GM19099 (cell line): ENCODE results near the gene MEGF9.

ENCODE experiments used
- POLR2A ChIP-seq: IDR thresholded peaks from 3 replicates; pipeline ENCODE4 v1.6.1; 2011; ENCODE audit warnings: low read depth; ENCODE audit not compliant: insufficient read length; ENCODE audit errors: extremely low read depth

Gene MEGF9

DNA sequence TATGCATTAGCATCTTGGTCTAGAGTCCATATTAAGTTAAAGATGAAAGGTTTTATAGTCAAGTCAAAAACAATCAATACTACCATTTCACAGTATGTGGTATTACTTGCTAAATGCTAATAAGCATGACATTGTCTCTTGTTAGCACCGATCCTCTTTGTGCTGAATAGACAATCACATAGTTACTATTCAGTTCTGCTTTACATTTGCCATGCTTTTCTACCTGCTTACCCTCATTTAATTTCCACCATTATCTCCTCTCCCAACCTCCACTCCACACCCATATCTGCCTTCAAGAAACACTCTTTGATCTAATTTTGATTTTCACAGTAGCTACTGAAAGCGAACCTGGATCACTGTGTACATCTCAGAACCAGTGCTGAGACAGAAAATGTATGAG lies 16.8 kb downstream of the MEGF9 start:
- no peak for TF ChIP-seq POLR2A

DNA sequence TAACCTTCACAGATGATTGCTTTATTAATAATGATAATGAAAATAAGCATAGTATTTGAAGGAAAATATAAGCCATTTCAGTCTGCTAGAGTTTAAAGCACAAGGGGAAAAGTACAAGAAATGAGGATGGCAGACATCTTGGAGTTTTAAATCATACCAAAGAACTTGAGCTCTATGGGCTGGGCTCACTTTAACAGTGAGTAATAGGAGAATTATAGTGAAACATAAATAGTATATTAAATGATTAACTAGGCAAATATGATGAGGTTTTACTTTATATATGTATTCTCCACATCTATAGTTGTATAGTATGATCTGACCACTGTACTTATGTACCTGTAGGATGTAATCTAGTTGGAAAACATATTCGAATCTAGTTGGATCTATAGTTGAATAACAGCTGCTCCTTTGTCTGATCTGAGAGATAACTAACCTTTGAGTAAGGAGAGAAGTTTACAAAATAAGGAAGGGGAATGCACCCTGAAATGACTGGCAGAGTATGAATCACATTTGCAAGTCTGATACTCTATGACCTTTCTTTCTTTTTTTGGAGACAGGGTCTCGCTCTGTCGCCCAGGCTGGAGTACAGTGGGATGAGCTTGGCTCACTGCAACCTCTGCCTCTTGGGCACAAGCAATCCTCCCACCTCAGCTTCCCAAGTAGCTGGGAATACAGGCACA lies 17.6 kb downstream of the MEGF9 start:
- no peak for TF ChIP-seq POLR2A

DNA sequence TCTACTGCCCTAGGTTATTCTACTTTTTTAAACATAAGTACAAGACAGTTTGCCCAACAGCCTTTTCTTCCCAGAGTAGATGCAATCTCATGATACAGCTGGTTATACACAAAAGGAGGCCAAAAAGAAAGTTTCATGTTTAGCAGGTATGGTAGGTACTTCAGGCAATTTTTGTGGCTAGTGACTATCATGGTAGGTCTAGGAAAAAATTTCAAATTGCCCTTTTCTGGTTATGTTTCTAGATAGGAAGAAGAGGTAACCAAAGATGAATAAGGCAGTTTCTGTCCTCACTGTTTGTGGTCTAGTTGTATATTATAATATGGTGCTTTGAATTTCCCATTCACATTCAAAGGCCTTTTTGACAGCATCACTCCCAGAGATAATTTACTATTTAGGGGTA lies 19.7 kb downstream of the MEGF9 start:
- no peak for TF ChIP-seq POLR2A

DNA sequence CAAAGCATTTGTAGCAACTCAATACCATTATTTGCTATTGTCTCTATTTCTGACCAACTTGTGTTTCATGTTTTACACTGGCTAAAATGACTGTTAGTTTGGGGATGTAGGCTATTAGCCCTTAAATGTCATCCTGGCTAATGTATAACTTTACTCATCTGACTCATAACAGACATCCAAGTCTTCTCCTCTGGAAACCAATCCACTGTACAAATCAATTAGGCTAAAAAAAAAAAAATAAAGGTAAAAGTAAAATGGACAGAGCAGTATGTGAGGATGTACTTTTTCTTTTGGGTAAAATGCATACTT lies 20.6 kb downstream of the MEGF9 start:
- no peak for TF ChIP-seq POLR2A

DNA sequence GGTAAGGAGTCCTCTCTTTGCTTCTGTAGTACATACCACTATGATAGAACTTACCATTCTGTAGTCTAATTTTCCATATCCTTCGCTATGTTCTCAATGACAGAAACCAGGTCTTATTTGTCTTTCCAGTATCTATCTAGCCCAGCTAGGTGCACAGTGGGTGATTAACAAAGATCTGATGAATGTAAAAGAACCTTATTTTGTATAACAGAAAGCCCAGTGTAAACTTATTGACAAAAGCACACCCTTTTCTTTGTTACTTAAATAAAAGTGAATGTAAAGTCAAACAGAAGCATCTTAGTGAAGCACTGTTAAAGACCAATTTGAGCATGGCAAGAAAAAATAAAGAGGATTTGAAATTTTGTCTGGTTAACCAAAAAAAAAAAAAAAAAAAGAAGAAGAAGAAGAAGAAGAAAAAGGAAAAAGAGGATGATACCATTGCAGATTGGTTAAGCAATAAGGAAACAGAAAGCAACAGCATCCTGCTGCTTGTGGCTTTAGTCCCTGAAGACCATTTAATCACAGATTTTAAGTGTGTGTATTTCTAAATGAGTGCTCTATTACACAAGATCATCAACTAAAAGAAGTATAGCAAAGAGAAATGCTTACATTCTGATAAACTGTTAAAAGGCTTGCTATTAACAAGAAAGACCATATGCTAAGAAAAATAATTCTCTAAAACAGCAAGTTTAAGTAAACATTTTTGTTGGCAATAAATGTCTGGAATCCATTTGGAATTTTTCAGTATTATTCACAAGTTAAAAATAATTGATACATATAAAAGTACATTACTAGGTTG lies 21.2 kb downstream of the MEGF9 start:
- no peak for TF ChIP-seq POLR2A

DNA sequence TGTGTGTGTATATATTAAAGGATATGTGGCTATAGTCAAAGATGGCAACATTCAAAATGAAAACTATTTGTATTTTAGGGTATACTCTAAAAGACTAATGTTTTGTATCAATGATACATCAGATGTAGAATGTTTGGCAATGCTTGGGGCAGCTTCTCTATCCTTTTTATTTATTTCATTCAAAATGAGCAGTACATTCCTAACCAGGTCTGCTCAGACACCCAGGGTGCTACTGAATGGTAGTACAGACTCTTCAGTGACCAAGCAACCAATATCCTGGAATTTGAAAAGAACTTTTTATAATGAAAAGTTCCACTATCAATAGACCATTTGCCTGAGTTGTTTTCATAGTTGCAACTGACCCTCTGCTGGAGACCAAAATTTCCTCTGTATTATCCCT lies 23.9 kb downstream of the MEGF9 start:
- TF ChIP-seq POLR2A, result no peak

DNA sequence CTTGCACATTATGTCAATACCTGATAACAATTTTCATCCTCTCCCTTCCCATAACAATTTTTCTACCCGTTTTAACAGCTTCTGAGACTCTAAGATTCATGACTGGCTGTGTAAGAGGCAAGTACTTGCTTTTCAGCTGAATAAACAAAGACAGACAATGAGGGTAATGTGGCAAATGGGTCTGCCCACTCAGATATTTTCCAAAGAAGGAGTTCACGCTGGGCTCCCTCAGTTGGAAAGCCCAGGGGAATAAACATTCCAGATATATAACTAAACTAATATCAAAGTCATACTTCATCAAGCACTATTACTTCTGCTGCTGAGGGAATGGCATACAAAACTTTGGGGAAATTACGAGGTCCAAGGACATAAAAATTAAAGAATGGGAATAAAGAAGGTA lies 24.4 kb downstream of the MEGF9 start:
- no peak for TF ChIP-seq POLR2A

DNA sequence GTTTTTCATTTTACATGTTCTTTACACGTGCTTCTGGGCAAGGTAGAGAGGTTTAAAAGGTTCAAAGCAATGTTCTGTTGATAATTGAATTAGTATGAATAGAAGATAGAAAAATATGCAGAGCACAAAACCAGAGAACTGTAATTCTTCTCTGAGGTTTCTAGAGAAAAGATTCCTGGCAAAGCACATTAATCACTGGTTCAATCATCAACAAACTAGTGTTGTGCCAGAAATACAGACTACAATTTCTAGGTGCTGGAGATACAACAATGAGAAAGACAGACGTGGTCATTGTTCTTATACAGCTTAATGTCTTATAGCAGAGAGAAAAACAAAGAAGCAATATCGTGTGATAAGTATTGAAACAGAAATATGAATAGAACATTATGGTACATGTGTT lies 25.5 kb downstream of the MEGF9 start:
- TF ChIP-seq POLR2A, result no peak

DNA sequence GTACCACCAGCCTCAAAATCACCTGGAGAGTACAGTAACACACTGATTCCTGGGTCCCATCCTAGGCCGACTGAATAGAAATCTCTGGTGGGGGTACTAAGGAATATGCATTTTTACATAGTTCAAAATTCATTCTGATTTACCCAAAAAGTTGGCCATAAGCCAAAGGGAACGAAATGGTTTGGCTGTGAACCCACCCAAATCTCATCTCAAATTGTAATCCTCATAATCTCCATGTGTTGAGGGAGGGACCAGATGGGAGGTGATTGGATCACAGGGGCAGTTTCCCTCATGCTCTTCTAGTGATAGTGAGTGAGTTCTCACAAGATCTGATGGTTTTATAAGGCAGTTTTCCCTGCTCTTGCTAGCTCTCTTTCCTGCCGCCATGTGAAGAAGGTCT lies 31.1 kb downstream of the MEGF9 start:
- no peak for TF ChIP-seq POLR2A

DNA sequence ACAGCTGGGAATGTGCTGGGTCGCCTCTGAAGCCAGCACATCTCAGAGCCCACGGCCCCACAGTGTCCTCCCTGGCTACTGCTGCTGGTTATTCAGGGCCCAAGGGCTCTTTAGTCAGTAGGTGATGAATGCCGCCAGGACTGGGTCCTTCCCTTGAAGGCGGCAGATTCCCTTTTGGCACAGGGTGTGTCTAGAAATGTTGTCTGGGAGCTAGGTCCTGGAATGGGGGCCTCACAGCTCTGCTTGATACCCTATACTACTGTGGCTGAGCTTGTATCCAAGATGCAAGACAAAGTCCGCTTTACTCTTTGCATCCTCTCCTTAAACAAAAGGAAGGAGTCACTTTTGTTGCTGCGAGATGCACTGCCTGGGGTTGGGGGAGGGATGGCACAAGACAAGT lies 33.1 kb downstream of the MEGF9 start:
- no peak for TF ChIP-seq POLR2A

DNA sequence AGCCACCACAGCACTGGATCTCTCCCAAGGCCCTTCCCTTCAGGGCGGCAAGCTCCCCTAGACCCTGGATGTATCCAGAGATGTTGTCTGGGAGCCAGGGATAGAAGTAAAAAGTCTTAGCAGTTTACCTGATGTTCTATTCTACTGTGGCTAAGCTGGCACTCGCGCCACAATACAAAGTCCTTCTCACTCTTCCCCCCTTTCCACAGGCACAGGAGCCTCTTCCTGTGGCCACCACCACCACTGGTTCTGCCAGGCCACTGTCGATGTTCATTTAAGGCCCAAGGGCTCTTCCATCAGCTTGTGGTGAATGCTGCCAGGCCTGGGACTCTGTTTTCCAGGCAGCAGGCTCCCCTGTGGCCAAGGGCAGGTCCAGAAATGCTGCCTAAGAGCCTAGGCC lies 33.7 kb downstream of the MEGF9 start:
- TF ChIP-seq POLR2A, result no peak

DNA sequence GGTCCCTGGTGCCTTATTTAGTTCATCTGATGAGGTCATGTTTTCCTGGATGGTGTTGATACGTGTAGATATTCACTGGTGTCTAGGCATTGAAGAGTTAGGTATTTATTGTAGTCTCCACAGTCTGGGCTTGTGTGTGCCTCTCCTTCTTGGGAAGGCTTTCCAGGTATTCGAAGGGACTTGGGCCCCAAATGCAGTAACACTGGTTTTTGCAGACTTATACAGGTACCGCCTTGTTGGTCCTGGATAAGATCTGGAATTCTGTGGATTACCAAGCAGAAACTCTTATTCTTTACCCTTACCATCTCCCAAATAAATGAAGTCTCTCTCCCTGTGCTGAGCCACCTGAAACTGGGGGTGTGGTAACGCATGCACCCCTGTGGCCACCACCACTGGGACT lies 34.1 kb downstream of the MEGF9 start:
- TF ChIP-seq POLR2A, result no peak

DNA sequence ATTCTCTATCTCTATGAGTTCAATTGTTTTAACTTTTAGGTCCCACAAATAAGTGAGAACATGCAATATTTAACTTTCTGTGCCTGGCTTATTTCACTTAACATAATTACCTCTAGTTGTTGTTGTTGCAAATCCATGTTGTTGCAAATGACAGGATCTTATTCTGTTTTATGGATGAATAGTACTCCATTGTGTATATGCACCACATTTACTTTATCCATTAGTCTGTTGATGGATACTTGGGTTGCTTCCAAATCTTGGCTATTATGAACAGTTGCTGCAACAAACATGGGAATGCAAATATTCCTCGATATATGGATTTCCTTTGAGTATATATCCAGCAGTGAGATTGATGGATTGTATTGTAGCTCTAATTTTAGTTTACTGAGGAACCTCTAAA lies 36.3 kb downstream of the MEGF9 start:
- TF ChIP-seq POLR2A, result no peak

DNA sequence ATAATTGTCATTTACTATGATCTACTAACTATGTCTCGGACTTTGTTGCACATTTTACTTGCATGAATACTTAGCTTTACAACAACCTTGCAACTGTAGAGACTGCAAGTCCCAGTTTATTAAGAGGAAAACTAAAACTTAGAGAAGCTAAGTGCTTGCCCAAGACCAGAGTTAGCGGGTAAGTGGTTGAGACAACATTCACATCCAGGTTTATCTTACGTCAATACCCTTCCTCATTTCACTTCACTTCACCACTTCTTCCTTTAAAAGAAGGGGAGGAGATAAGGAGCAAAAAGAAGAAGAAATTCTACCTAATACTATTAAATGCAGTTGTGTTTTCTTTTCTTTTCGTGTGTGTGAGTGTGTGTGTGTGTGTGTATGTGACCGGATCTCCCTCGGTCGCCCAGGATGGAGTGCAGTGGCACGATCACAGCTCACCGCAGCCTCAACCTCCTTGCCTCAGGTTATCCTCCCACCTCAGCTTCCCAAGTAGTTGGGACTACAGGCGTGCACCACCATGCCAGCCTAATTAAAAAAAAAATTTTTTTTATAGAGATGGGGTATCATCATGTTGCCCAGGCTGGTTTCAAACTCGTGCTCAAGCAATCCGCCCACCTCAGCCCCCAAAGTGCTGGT lies 37.4 kb downstream of the MEGF9 start:
- TF ChIP-seq POLR2A, result no peak

DNA sequence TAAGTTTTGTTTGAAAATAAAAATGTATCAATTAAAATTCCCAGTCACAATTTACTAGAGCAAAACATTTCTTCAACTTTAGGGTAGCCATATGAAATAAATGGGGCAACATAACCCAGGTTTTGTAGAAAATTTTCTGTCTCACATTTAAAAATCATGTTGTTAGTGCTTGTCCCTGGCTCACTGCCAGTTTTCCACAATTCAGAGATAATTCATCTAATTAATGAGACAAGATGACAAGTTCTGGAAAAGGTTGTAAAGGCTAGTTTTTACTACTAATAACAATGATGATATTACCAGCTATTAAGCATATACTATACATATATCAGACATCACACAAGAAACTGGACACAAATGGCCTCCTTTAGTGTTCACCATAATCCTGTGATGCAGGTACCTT lies 45.9 kb downstream of the MEGF9 start:
- no peak for TF ChIP-seq POLR2A

DNA sequence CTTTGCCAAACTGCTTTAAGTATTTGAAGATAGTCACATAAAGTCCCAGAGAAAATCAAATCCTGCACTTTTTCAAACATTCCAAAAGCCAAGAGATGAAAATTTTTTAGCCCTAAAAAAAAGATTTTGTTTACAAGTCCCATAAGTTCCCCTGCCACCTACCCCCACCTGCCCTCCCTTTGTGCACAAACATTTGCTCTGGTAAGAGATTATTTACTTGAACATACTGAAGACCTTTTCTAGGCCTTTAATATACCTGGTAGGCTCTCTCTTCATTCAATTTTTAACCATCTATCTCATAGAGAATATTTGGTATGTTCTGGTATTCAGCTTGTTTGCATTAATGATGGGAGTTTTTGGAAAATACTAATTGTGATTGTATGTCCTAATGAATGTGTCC lies 50.3 kb downstream of the MEGF9 start:
- no peak for TF ChIP-seq POLR2A
